HepG2 (cell line): ENCODE measurements around the gene PEX5L. TPM values are rescaled to one million over a fixed set of nuclear protein-coding genes. Genes with fewer than 3 reads are reported as not detected.

Source experiments
- ATAC-seq: fragments of 200-7000 bp; cut with Tn5 transposase; 3 replicates; pipeline ENCODE4 v1.9.1; 2020; ENCODE audit warnings: mild to moderate bottlenecking, moderate library complexity
- BruUV-seq: library from RNA; stranded (reverse); fragments of 400-500 nt; replicated peaks from 2 replicates; lab custom pipeline; 2021; lab: Mats Ljungman, UMichigan
- CTCF ChIA-PET: fragments of 300-600 bp; formaldehyde crosslinking; extraction: SDS; loops from one replicate; lab custom pipeline; 2021; ENCODE audit warnings: low total read pairs, inconsistent platforms, low intra/inter-chr PET ratio; lab: Yijun Ruan, JAX
- POLR2A ChIA-PET: fragments of 350-600 bp; sonication (Branson Sonifier 250); formaldehyde crosslinking; loops from one replicate; lab custom pipeline; 2020; ENCODE audit warnings: antibody characterized with exemption, inconsistent platforms; lab: Yijun Ruan, JAX
- DNase-seq: peaks from one replicate; pipeline ENCODE4 v3.0.0-alpha.2; 2015; ENCODE audit warnings: low spot score
- FAIRE-seq: peaks from 3 replicates; lab custom pipeline; 2011; peaks lifted over from hg19 to GRCh38; lab: Jason Lieb, UNC
- H2AFZ ChIP-seq: one replicate; pipeline ENCODE4 v1.6.1; 2011; ENCODE audit warnings: low read length, inconsistent platforms
- H3K27ac ChIP-seq: fragments of 300-600 bp; 3 replicates; pipeline ENCODE4 v1.8.0; 2011; ENCODE audit warnings: mixed run types, mild to moderate bottlenecking, mixed read lengths, low read length, inconsistent platforms; ENCODE audit not compliant: insufficient read depth; ENCODE audit errors: extremely low read length
- H3K27me3 ChIP-seq, 2 experiments: fragments of 200-600 bp in 1 of 2; 2 replicates in 1 of 2; 3 replicates in 1 of 2; pipeline versions ENCODE4 v1.6.0 to v1.8.0; 2011; ENCODE audit warnings: low read length in 2 of 2, mild to moderate bottlenecking in 2 of 2, moderate library complexity in 2 of 2, inconsistent platforms in 1 of 2; ENCODE audit not compliant: insufficient read depth in 2 of 2, control insufficient read depth in 1 of 2
- H3K36me3 ChIP-seq, 2 experiments: fragments of 200-600 bp in 1 of 2; replicated peaks in 1 of 2; 2 replicates in 1 of 2; 3 replicates in 1 of 2; pipeline versions ENCODE4 v1.5.1 to v1.8.0; 2011; ENCODE audit warnings: low read length in 2 of 2, inconsistent platforms in 1 of 2; ENCODE audit not compliant: insufficient read depth in 2 of 2, control insufficient read depth in 1 of 2
- H3K4me1 ChIP-seq: 2 replicates; pipeline ENCODE4 v1.5.1; 2012; ENCODE audit warnings: low read length, inconsistent platforms; ENCODE audit not compliant: insufficient read depth
- H3K4me2 ChIP-seq: 2 replicates; pipeline ENCODE4 v1.6.0; 2011; ENCODE audit warnings: low read depth, low read length, inconsistent platforms
- H3K4me3 ChIP-seq, 3 experiments: fragments of 200-600 bp in 1 of 3; sonication (generic), shearing (Covaris generic) in 1 of 3; replicated peaks in 1 of 3; 2 replicates each; pipeline ENCODE4 v1.5.1; 2011 to 2016; ENCODE audit warnings: low read length in 3 of 3, inconsistent platforms in 2 of 3, low read depth in 2 of 3, mild to moderate bottlenecking in 2 of 3, control low read depth in 1 of 3, mixed read lengths in 1 of 3; ENCODE audit not compliant: insufficient read depth in 1 of 3
- H3K79me2 ChIP-seq: one replicate; pipeline ENCODE4 v1.6.1; 2011; ENCODE audit warnings: low read length, inconsistent platforms; ENCODE audit not compliant: insufficient read depth
- H3K9ac ChIP-seq: 2 replicates; pipeline ENCODE4 v1.6.0; 2011; ENCODE audit warnings: mild to moderate bottlenecking, low read depth, low read length, inconsistent platforms; ENCODE audit not compliant: insufficient read depth
- H3K9me3 ChIP-seq: 2 replicates; pipeline ENCODE4 v1.5.1; 2012; ENCODE audit warnings: mild to moderate bottlenecking, low read length
- H4K20me1 ChIP-seq: 2 replicates; pipeline ENCODE4 v1.6.0; 2011; ENCODE audit warnings: inconsistent platforms, mild to moderate bottlenecking, low read length, moderate library complexity; ENCODE audit not compliant: insufficient read depth
- ATAD3A ChIP-seq: sonication (generic); formaldehyde crosslinking; IDR thresholded peaks from 2 replicates; pipeline ENCODE4 v1.4.0; 2020; ENCODE audit warnings: missing genetic modification reagents
- KDM3A ChIP-seq: IDR thresholded peaks from 2 replicates; pipeline ENCODE4 v1.6.1; 2018; ENCODE audit warnings: low read depth, missing compliant biosample characterization
- RBAK ChIP-seq: sonication (generic); formaldehyde crosslinking; IDR thresholded peaks from 2 replicates; pipeline ENCODE4 v1.5.1; 2020; ENCODE audit warnings: mild to moderate bottlenecking, missing genetic modification reagents
- ZNF430 ChIP-seq: sonication (generic); formaldehyde crosslinking; IDR thresholded peaks from 2 replicates; pipeline ENCODE4 v1.9.0; 2021; ENCODE audit warnings: mild to moderate bottlenecking, missing genetic modification reagents
- ZNF709 ChIP-seq: sonication (generic); formaldehyde crosslinking; IDR thresholded peaks from 2 replicates; pipeline ENCODE4 v1.5.0; 2020; ENCODE audit warnings: mild to moderate bottlenecking, missing genetic modification reagents
- WGBS: methylation state at CpG from one replicate; pipeline ENCODE4 v1.1.6; 2017; ENCODE audit warnings: low lambda C conversion rate; 5-methylcytosine and 5-hydroxymethylcytosine counted together
- in situ Hi-C: cut with HindIII; loops from 2 replicates; pipeline ENCODE4 v1.10.0; 2017; ENCODE audit warnings: low pct_unique_long_range_greater_than_20kb; ENCODE audit not compliant: extremely low pct_ligation_motif_present
- intact Hi-C: fragments of 100-400 bp; cut with micrococcal nuclease; formaldehyde crosslinking; loops from one replicate; pipeline ENCODE4 v1.10.0; 2022; ENCODE audit not compliant: unreplicated experiment
- polyA plus RNA-seq, 8 experiments: library from polyadenylated mRNA; depleted of rRNA in 3 of 8; stranded (reverse) in 7 of 8; unstranded in 1 of 8; fragments of >200 nt; fragmentation: Illumina TruSeq in 4 of 8; extraction: Trizol in 4 of 8; gene quantifications; 2 replicates each; pipeline versions ENCODE4 v1.2.1 to v1.2.3, GENCODE V29; 2011 to 2016; ENCODE audit warnings: low read depth in 4 of 8, missing spikeins in 1 of 8, mixed read lengths in 1 of 8; ENCODE audit not compliant: insufficient read depth in 1 of 8
- total RNA-seq, 5 experiments: library from RNA; depleted of rRNA; stranded (reverse); fragments of >200 nt; fragmentation: Illumina TruSeq; extraction: Trizol; gene quantifications; 2 replicates each; pipeline ENCODE4 v1.2.3, GENCODE V29; 2016; ENCODE audit warnings: low read depth in 1 of 5

The PEX5L gene
- total and polyA plus RNA-seq, 2 of the 13 experiments (the other 11 are each of a cell fraction or from before 2014, with no cell fraction given): not detected

- WGBS: 100% methylated on average over 1 of the region's 1 CpG
- no TSS peak for BruUV-seq
- Histone ChIP-seq H3K4me1 (no peaks in the 10 kb centered on the region), H3K79me2 (no peaks in the 10 kb centered on the region), H4K20me1 (no peaks in the 10 kb centered on the region), H2AFZ (no peak overlapping the region), H3K4me2 (no peak overlapping the region), H3K27me3 (peaks cover 0 to 3% of the 10 kb centered on the region in 2 experiments; a peak in 1 of 5 replicates), H3K4me3 (no peak overlapping the region), H3K36me3 (no peaks in the 10 kb centered on the region), H3K9me3 (no peaks in the 10 kb centered on the region), H3K27ac (no peak overlapping the region), H3K9ac (no peak overlapping the region)
- intact Hi-C loops: no loop called here
- TF ChIP-seq KDM3A (CRISPR knock-in tag) (no peak), ZNF709 (CRISPR knock-in tag) (no peak), RBAK (no peak)
- ChIA-PET POLR2A (no interaction called here), CTCF (no interaction called here)
- in situ Hi-C loops: no loop called here
- no peak for FAIRE-seq
- no peak for DNase-seq
- ATAC-seq: no peak
These were observed 168.8 kb downstream of the PEX5L start for GRCh38 chr3:179867961-179868360.

GRCh38 chr3:179865861-179866505 is 170.8 kb downstream of the PEX5L start:
- FAIRE-seq (no peak), ATAC-seq (no peak), DNase-seq (no peak)
- in situ Hi-C loops: no loop called here
- WGBS: 7% methylated on average over 5 of the region's 5 CpGs
- Histone ChIP-seq H3K79me2 (no peaks in the 10 kb centered on the region), H3K9ac (no peak overlapping the region), H3K4me1 (no peaks in the 10 kb centered on the region), H2AFZ (no peak overlapping the region), H3K4me2 (no peak overlapping the region; the same call in 1 of the 2 replicates), H4K20me1 (no peaks in the 10 kb centered on the region), H3K27ac (no peak overlapping the region), H3K9me3 (no peaks in the 10 kb centered on the region), H3K4me3 (no peak overlapping the region), H3K27me3 (peaks cover 0 to 7% of the 10 kb centered on the region in 2 experiments; a peak in 3 of 5 replicates), H3K36me3 (no peaks in the 10 kb centered on the region)
- no TSS peak for BruUV-seq
- POLR2A ChIA-PET: no interaction called here
- CTCF ChIA-PET: no interaction called here
- no peak for TF ChIP-seq ZNF430 (CRISPR knock-in tag)
- TF ChIP-seq ATAD3A (CRISPR knock-in tag): no peak
- intact Hi-C loops: no loop called here
